AG09319 (cell line): ENCODE results near the gene NEDD4L.

Experiments used
- DNase-seq: peaks from one replicate; pipeline ENCODE4 v3.0.0-alpha.2; 2010; ENCODE audit warnings: low read depth; ENCODE audit errors: extremely low read depth
- CTCF ChIP-seq: IDR thresholded peaks from 2 replicates; pipeline ENCODE4 v1.5.1; 2011; ENCODE audit warnings: low read depth, mild to moderate bottlenecking, inconsistent platforms, low read length, moderate library complexity

Gene NEDD4L

DNA sequence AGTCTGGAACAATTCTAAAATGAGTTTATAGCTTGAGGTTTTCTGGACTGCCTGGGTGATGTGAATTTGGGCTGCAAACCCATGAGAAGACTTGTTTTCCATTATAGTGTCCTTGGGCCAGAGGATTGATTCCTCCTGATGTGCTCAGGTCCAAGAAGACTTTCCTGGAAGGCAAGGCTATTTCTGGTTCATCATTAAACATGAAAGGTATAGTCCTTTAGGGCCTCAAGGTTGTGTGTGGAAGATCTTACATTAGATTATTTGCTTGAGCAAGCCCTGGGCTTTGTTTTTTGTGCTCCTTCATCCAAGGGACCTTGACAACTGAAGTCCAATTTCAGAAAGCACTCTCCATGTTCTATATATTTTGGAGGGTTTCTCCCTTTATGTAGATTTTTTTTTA is 26.8 kb upstream of the NEDD4L start:
- DNase-seq, result no peak
- no peak for TF ChIP-seq CTCF

- no peak for TF ChIP-seq CTCF
These were observed 23.4 kb upstream of the NEDD4L start for GRCh38 chr18:58020567-58021107.

GRCh38 chr18:58021504-58021903 is 22.5 kb upstream of the NEDD4L start:
- no peak for DNase-seq
- no peak for TF ChIP-seq CTCF

More at GRCh38 chr18:58020567-58021107, 23.4 kb upstream of the NEDD4L start:
- no peak for DNase-seq

DNA sequence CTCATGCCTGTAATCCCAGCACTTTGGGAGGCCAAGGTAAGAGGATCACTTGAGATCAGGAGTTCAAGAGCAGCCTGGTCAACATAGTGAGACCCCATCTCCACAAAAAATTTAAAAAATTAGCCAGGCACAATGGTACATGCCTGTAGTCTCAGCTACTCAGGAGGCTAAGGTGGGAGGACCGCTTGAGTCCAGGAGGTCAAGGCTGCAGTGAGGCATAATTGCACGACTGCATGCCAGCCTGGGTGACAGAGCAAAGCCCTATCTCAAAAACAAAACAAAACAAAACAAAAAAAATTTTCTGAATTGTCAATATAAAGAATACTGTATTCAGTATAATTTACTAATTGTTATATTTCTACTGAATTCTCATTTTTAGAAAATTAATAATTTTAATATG is 20.9 kb upstream of the NEDD4L start:
- DNase-seq, result no peak
- TF ChIP-seq CTCF, result no peak

- no peak for TF ChIP-seq CTCF
- DNase-seq, result no peak
These were observed 19.9 kb upstream of the NEDD4L start for GRCh38 chr18:58024139-58024538.

DNA sequence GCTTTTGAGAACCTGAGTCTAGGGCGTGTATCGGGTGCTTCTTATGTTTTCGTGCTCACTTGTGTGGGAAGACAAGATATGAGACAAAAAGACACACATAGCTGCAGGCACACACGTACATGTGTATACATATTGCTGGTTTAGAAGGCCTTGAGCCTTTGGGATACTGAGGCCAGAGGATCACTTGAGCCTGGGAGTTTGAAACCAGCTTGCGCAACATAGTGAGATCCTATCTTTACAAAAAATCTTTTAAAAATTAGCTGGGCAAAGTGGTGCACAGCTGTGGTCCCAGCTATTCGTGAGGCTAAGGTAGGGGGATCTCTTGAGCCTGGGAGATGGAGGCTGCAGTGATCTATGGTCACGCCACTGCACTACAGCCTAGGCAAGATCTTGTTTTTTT is 18.8 kb upstream of the NEDD4L start:
- DNase-seq, result no peak
- no peak for TF ChIP-seq CTCF

DNA sequence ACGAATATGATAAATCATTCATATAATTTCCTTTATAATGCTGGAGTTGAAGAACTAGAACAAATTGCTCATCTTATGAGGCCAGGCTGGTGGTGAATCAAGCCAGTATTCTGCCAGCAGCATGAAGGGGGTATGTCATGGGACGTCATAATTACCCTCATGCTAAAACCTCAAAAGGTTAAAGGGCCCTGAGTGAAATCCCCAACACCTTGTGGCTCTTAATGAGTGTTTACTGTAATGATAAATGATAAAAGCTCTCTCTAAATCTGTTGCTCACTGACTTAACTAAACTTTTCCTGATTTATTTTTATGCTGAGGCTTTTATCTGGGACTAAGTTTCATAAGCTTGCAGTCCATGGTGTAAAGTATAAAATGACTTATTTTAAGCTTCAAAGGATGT is 18.3 kb upstream of the NEDD4L start:
- TF ChIP-seq CTCF, result no peak

More for the DNA sequence above, 18.3 kb upstream of the NEDD4L start:
- no peak for DNase-seq
